NCI-H187 (cell line): ENCODE results near the gene GPX6.
"Not testable (repeated sequence)": the region's sequence is repeated elsewhere in the genome, so short reads cannot be mapped to it uniquely, and the experiment has no call there.

Source experiments
- DNase-seq, 2 experiments: peaks; one replicate each; lab custom pipeline; 2025; lab: John Stamatoyannopoulos, UW

The GPX6 gene

GRCh38 chr6:28523241-28523622 lies 7.6 kb upstream of the GPX6 start:
- DNase-seq = no peak

GRCh38 chr6:28522594-28523240 lies 7.1 kb upstream of the GPX6 start:
- no peak for DNase-seq

DNA sequence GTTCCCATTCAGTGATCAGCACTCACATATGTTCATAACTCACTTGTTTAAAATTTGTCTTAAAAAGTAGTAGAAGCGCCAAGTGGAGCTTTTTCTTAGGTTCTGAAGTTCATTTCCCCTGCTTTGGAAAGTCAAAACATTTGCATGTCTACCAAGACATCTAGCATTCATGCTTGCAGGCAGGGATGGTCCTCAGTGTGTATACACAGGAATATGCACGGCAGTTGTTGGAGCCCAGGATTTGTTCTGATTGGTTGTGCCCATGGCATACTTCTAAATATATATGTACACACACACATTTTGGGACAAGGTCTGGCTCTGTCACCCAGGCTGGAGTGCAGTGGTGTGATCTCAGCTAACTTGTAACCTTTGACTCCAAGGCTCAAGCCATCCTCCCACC lies 2.4 kb upstream of the GPX6 start:
- DNase-seq = no peak

- DNase-seq = not testable (repeated sequence)
Observed at GRCh38 chr6:28512387-28512786, 3.2 kb downstream of the GPX6 start.

- no peak for DNase-seq
Observed at GRCh38 chr6:28511628-28512300, 3.8 kb downstream of the GPX6 start.

GRCh38 chr6:28506807-28507475 lies 8.7 kb downstream of the GPX6 start:
- DNase-seq = no peak

DNA sequence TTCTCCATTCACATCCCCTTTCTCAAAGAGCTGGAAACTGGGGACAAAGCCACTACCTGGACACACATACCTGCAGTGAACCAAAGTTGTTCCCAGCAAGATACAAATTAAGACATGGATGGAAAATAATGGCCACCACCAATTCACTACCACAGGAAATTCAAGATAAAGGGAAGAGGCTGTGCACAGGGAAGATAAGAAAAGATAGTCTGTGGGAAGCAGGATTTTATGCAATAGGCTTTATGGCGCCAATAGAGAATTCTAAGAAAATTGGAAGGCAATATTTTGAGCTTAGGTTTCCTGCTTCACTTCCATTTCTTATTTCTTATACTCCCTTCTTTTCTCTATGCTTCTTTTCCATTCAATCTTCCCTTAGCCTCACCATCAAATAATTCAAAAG lies 9.9 kb downstream of the GPX6 start:
- no peak for DNase-seq

GRCh38 chr6:28502709-28503305 lies 12.8 kb downstream of the GPX6 start:
- not testable (repeated sequence) for DNase-seq

- not testable (repeated sequence) for DNase-seq
Observed at GRCh38 chr6:28502136-28502535, 13.5 kb downstream of the GPX6 start.

GRCh38 chr6:28501259-28501658 lies 14.3 kb downstream of the GPX6 start:
- DNase-seq = no peak

DNA sequence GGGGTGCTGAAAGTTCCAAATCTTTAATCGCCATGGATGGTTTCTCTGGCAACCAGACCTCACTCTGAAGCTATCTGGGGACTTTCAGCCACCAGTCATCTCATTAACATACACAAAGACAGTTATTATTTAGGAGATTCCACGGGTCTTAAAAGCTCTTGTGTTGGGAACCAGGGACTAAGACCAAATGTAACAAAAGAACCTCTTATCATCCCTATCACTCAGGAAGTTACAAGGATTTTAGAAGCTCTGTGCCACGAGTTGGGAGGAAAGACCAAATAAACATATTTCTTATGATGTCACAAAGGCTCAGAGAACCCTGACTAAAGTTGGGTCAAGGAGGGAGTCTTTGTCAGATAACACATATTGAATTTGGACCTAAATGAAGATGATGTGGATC lies 17.7 kb downstream of the GPX6 start:
- no peak for DNase-seq

DNA sequence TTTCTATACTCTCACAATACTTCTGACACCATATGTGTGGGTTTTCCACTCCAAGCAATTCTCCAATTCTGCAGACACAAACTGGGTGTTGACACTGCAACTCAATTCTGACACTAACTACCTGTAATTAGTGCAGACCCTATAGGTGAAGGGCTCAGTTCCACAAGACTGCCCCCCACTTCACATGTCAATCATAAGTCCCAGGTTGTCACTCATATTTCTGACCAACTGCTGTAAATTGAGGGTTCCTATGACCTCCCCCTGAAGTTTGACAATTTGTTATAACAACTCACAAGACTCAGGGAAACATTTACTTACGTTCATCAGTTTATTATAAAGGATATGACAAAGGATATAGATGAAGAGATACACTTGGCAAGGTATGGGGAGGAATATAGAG lies 18.3 kb downstream of the GPX6 start:
- no peak for DNase-seq

GRCh38 chr6:28496099-28496779 lies 19.4 kb downstream of the GPX6 start:
- DNase-seq = no peak

DNA sequence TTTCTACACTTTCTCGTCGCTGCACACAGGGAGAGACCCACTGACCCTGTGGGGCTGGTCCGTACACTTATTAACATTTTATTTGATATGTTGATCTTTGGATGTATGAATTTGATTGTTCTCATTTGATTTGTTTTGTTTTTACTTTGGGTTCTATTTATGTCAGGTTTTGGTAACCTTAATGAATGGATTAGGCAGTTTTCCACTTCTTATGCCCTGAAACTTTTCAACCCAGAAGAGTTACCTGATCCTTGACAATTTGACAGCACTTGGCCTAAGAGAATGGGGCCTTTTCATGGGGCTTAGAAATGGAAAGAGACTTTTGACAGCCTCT lies 23.6 kb downstream of the GPX6 start:
- DNase-seq = no peak

- no peak for DNase-seq
Observed at GRCh38 chr6:28490205-28490890, 25.2 kb downstream of the GPX6 start.

GRCh38 chr6:28489366-28490204 lies 26.0 kb downstream of the GPX6 start:
- no peak for DNase-seq

DNA sequence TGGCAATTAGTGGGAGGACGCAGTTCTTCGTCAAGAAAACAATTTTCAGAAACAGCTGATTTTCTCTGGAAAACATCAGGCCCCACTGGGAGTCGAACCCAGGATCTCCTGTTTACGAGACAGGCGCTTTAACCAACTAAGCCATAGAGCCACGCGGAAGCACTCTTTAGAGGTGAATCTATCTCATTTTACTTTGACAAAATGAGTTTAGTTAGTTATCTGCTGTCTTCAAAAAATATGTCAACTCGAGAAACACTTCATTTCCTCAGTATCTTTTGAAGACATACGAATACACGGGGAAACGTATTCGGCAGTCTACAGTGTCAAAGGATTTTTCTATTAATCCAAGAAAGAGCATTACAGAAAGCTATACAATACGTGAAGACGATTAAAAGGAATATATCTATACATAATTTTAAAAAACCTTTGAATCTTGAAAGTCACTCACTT lies 26.7 kb downstream of the GPX6 start:
- no peak for DNase-seq

DNA sequence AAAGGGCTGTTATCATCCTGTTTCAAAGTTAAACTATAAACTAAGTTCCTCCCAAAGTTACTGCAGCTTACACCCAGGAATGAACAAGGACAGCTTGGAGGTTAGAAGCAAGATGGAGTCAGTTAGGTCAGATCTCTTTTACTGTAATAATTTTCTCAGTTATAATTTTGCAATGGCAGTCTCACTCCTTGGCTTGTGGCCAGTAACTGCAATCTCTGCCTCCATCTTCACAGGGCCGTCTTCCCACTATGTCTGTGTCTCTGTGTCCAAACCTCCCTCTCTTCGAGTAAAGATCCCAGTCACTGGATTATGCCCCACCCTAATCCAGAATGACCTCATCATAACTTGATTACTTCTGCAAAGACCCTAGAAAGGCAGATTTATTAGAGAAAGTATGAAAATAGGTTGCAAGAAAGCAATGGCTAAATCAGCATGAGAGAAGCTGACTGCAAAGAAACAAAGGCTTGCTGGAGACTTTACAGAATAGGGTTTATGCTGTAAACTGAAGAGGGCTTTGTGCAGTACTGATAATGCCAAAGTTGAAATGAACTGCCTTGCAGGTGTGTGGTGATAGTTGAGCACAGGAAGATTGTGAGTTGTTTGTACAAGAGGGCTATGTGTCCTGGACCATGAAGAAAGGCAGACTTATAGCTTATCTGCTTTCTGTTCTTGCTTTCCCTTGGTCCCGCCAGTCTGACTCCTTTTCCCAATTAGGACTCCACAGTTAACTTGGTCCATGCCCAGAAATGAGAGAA lies 28.4 kb downstream of the GPX6 start:
- no peak for DNase-seq

DNA sequence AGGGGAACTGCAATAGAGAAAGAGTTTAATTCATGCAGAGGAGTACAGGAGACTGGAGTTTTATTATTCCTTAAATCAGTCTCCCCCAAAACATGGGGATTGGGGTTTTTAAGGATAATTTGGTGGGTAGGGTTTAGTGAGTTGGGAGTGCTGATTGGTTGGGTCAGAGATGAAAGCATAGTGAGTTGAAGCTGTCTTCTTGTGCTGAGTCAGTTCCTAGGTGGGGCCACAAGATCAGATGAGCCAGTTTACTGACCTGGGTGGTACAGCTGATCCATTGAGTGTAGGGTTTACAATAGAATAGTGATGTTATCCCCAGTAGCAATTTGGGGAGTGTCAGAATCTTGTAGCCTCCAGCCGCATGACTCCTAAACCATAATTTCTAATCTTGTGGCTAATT lies 29.1 kb downstream of the GPX6 start:
- no peak for DNase-seq

DNA sequence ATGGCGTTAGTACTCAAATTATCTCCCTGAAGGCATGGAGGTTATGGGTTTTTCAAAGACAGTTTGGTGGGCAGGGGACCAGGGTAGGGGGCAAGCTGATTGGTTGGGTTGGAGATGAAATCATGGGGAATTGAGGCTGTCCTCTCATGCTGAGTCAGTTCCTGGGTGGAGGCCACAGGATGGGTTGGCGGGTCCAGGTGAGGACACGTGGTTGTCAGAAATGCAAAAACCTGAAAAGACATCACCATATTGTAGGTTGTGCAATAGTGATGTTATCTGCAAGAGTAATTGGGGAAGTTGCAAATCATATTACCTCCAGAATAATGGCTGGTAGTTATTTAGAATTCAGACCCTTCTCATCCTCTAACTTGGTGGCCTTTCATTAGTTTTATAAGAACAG lies 30.1 kb downstream of the GPX6 start:
- DNase-seq = no peak
